Neural crest cell (in vitro differentiated cells): ENCODE results near the gene BARD1. TPM values are rescaled to one million over a fixed set of nuclear protein-coding genes. Genes with fewer than 3 reads are reported as not detected.

ENCODE experiments used
- DNase-seq: peaks from one replicate; pipeline ENCODE4 v3.0.0; 2021; ENCODE audit warnings: low read depth, mixed read lengths, low spot score
- H3K27ac Mint-ChIP-seq: one replicate; pipeline ENCODE4 v1.8.0; 2021; ENCODE audit warnings: mild to moderate bottlenecking, mixed read lengths; ENCODE audit not compliant: unreplicated experiment
- H3K27me3 Mint-ChIP-seq: 2 replicates; pipeline ENCODE4 v1.8.0; 2021; ENCODE audit warnings: low read depth, mild to moderate bottlenecking, mixed read lengths
- H3K36me3 Mint-ChIP-seq: 2 replicates; pipeline ENCODE4 v1.8.0; 2021; ENCODE audit warnings: low read depth, mild to moderate bottlenecking, mixed read lengths
- H3K4me1 Mint-ChIP-seq: 2 replicates; pipeline ENCODE4 v1.8.0; 2021; ENCODE audit warnings: mixed read lengths
- H3K4me3 Mint-ChIP-seq: one replicate; pipeline ENCODE4 v1.8.0; 2021; ENCODE audit warnings: mild to moderate bottlenecking, mixed read lengths
- H3K9me3 Mint-ChIP-seq: 2 replicates; pipeline ENCODE4 v1.8.0; 2021; ENCODE audit warnings: mixed read lengths
- CTCF ChIP-seq: fragments of 200-600 bp; sonication (generic); conservative IDR thresholded peaks from 2 replicates; pipeline ENCODE4 v1.5.0; 2021; ENCODE audit warnings: antibody characterized with exemption, mild to moderate bottlenecking
- total RNA-seq: library from RNA; stranded (reverse); gene quantifications from 2 replicates; pipeline ENCODE4 v1.2.1, GENCODE V29; 2021

Gene BARD1
- total RNA-seq, 1 donor from 2014 or later, result 40.4 TPM

- Mint-ChIP-seq H3K27ac (no peak overlapping the region), H3K27me3 (no peaks in the 10 kb centered on the region), H3K4me1 (no peaks in the 10 kb centered on the region), H3K9me3 (no peaks in the 10 kb centered on the region), H3K4me3 (no peak overlapping the region), H3K36me3 (peaks cover 29% of the 10 kb centered on the region)
- TF ChIP-seq CTCF, result no peak
- no peak for DNase-seq
Measured at GRCh38 chr2:214742119-214742518, 67.4 kb downstream of the BARD1 start.

GRCh38 chr2:214740867-214741395 lies 68.6 kb downstream of the BARD1 start:
- H3K36me3 Mint-ChIP-seq, result peaks cover 24% of the 10 kb centered on the region
- no peaks in the 10 kb centered on the region for H3K9me3 Mint-ChIP-seq
- no peak for TF ChIP-seq CTCF
- no peak overlapping the region for H3K27ac Mint-ChIP-seq
- DNase-seq, result no peak
- no peak overlapping the region for H3K4me3 Mint-ChIP-seq
- no peaks in the 10 kb centered on the region for H3K27me3 Mint-ChIP-seq
- H3K4me1 Mint-ChIP-seq, result no peaks in the 10 kb centered on the region

GRCh38 chr2:214737188-214737587 lies 72.3 kb downstream of the BARD1 start:
- peaks cover 9% of the 10 kb centered on the region for H3K4me1 Mint-ChIP-seq
- H3K4me3 Mint-ChIP-seq, result no peak overlapping the region
- H3K27me3 Mint-ChIP-seq, result no peaks in the 10 kb centered on the region
- H3K9me3 Mint-ChIP-seq, result no peaks in the 10 kb centered on the region
- no peak for DNase-seq
- H3K36me3 Mint-ChIP-seq, result peaks cover 8% of the 10 kb centered on the region
- no peak overlapping the region for H3K27ac Mint-ChIP-seq
- no peak for TF ChIP-seq CTCF

- Mint-ChIP-seq H3K9me3 (no peaks in the 10 kb centered on the region), H3K4me1 (peaks cover 9% of the 10 kb centered on the region), H3K27ac (no peak overlapping the region), H3K4me3 (no peak overlapping the region), H3K36me3 (peaks cover 8% of the 10 kb centered on the region), H3K27me3 (no peaks in the 10 kb centered on the region)
- no peak for DNase-seq
- TF ChIP-seq CTCF, result no peak
Measured at GRCh38 chr2:214730800-214731407, 78.6 kb downstream of the BARD1 start.

GRCh38 chr2:214730248-214730647 lies 79.2 kb downstream of the BARD1 start:
- no peak for TF ChIP-seq CTCF
- Mint-ChIP-seq H3K9me3 (no peaks in the 10 kb centered on the region), H3K36me3 (peaks cover 11% of the 10 kb centered on the region), H3K27ac (no peak overlapping the region), H3K4me3 (no peak overlapping the region), H3K4me1 (peaks cover 3% of the 10 kb centered on the region), H3K27me3 (no peaks in the 10 kb centered on the region)
- no peak for DNase-seq
